Endodermal cell (in vitro differentiated cells): ENCODE data around the gene ANKS3. TPM values are rescaled to one million over a fixed set of nuclear protein-coding genes. Genes with fewer than 3 reads are reported as not detected.

Experiments used
- DNase-seq: peaks from one replicate; pipeline ENCODE4 v3.0.0-alpha.2; 2017
- H3K27ac ChIP-seq: 2 replicates; pipeline ENCODE4 v1.5.1; 2013; ENCODE audit warnings: mild to moderate bottlenecking, low read depth, low read length, moderate library complexity
- H3K27me3 ChIP-seq: 2 replicates; pipeline ENCODE4 v1.6.1; 2013; ENCODE audit warnings: mild to moderate bottlenecking, low read length, moderate library complexity; ENCODE audit not compliant: insufficient read depth, control insufficient read depth, poor library complexity, severe bottlenecking
- H3K36me3 ChIP-seq: 2 replicates; pipeline ENCODE4 v1.7.0; 2013; ENCODE audit warnings: mild to moderate bottlenecking, low read length, moderate library complexity; ENCODE audit not compliant: control insufficient read depth, insufficient read depth
- H3K4me1 ChIP-seq: one replicate; pipeline ENCODE4 v1.7.0; 2013; ENCODE audit warnings: low read length; ENCODE audit not compliant: control insufficient read depth, insufficient read depth
- H3K4me3 ChIP-seq: 2 replicates; pipeline ENCODE4 v1.5.1; 2013; ENCODE audit warnings: mild to moderate bottlenecking, low read length, moderate library complexity
- H3K9ac ChIP-seq: 2 replicates; pipeline ENCODE4 v1.6.1; 2013; ENCODE audit warnings: mild to moderate bottlenecking, low read length, moderate library complexity; ENCODE audit not compliant: poor library complexity, severe bottlenecking; ENCODE audit errors: extremely low read depth
- H3K9me3 ChIP-seq: 2 replicates; pipeline ENCODE4 v1.6.1; 2013; ENCODE audit warnings: mild to moderate bottlenecking, low read length, moderate library complexity; ENCODE audit not compliant: control insufficient read depth
- H3K27ac Mint-ChIP-seq: 2 replicates; pipeline ENCODE4 v1.8.0; 2020; ENCODE audit warnings: mixed read lengths
- H3K27me3 Mint-ChIP-seq: 2 replicates; pipeline ENCODE4 v1.8.0; 2021; ENCODE audit warnings: mild to moderate bottlenecking, mixed read lengths; ENCODE audit not compliant: insufficient read depth
- H3K36me3 Mint-ChIP-seq: 2 replicates; pipeline ENCODE4 v1.8.0; 2020; ENCODE audit warnings: low read depth, mixed read lengths
- H3K4me1 Mint-ChIP-seq: 2 replicates; pipeline ENCODE4 v1.8.0; 2020; ENCODE audit warnings: mixed read lengths
- H3K4me3 Mint-ChIP-seq: 2 replicates; pipeline ENCODE4 v1.8.0; 2020; ENCODE audit warnings: mild to moderate bottlenecking, moderate library complexity, mixed read lengths
- H3K9me3 Mint-ChIP-seq: 2 replicates; pipeline ENCODE4 v1.8.0; 2020; ENCODE audit warnings: mild to moderate bottlenecking, mixed read lengths
- CTCF ChIP-seq: fragments of 200-600 bp; sonication (generic); conservative IDR thresholded peaks from 2 replicates; pipeline ENCODE4 v1.5.0; 2021; ENCODE audit warnings: antibody characterized with exemption, mild to moderate bottlenecking
- WGBS, 2 experiments: methylation state at CpG; one replicate each; pipeline versions ENCODE4 v1.1.5 to v1.1.7; 2013; ENCODE audit warnings: missing lambda C conversion rate in 2 of 2, mixed read lengths in 1 of 2; ENCODE audit not compliant: insufficient coverage in 1 of 2, insufficient read length in 1 of 2; 5-methylcytosine and 5-hydroxymethylcytosine counted together
- total RNA-seq, 2 donors: library from RNA; stranded (reverse); fragmentation: NEBNext Ultra II Directional in 1 of 2; extraction: Animal tissue kit (Norgen Biotek cat#: 25700) in 1 of 2; gene quantifications; 2 replicates in 1 of 2; 3 replicates in 1 of 2; pipeline ENCODE4 v1.2.1, GENCODE V29; 2021

The ANKS3 gene
- total RNA-seq, 2 donors from 2014 or later: 32.4 to 41.0 TPM

- H3K9me3 ChIP-seq: no peaks in the 10 kb centered on the region
- no peaks in the 10 kb centered on the region for H3K36me3 Mint-ChIP-seq
- peaks cover 16% of the 10 kb centered on the region for H3K4me1 Mint-ChIP-seq
- H3K36me3 ChIP-seq: no peaks in the 10 kb centered on the region
- TF ChIP-seq CTCF: no peak
- H3K27me3 ChIP-seq: no peaks in the 10 kb centered on the region
- WGBS, 2 experiments: 80 to 100% methylated on average over 1 to 3 of the region's 3 CpGs
- no peak overlapping the region for H3K27ac Mint-ChIP-seq
- H3K4me3 Mint-ChIP-seq: no peak overlapping the region
- no peaks in the 10 kb centered on the region for H3K27me3 Mint-ChIP-seq
- H3K9me3 Mint-ChIP-seq: no peaks in the 10 kb centered on the region
- no peak overlapping the region for H3K27ac ChIP-seq
- H3K4me1 ChIP-seq: peaks cover 3% of the 10 kb centered on the region
- no peak overlapping the region for H3K4me3 ChIP-seq
- no peak for DNase-seq
- no peak overlapping the region for H3K9ac ChIP-seq
Measured at GRCh38 chr16:4771646-4772045, 37.6 kb upstream of the ANKS3 start.

DNA sequence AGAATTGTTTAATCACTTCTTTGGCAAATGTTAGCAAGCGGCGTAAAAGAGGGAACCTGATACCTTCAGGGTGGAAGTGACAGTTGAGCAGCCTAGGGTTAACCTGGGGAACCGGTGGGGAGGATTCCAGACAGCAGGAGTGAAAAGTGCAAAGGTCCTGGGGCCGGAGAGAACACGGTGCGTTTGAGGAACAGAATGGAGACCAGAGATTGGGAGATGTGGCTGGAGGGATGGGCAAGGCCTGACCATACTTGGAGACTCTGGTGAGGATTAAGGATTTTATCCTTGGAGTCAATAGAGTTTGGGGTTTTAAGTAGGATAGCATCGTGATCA, 35.2 kb upstream of the ANKS3 start:
- no peak for TF ChIP-seq CTCF
- no peaks in the 10 kb centered on the region for H3K27me3 ChIP-seq
- H3K9me3 ChIP-seq: no peaks in the 10 kb centered on the region
- peak overlapping the region; percentile 57 for H3K27ac Mint-ChIP-seq
- peak overlapping the region; percentile 73 for H3K4me3 ChIP-seq
- DNase-seq: no peak
- WGBS, 2 experiments: 88 to 91% methylated on average over 7 of the region's 7 CpGs
- peaks cover 8% of the 10 kb centered on the region for H3K36me3 Mint-ChIP-seq
- H3K4me1 ChIP-seq: no peaks in the 10 kb centered on the region
- H3K9me3 Mint-ChIP-seq: no peaks in the 10 kb centered on the region
- peaks cover 7% of the 10 kb centered on the region for H3K36me3 ChIP-seq
- no peak overlapping the region for H3K27ac ChIP-seq
- peaks cover 21% of the 10 kb centered on the region for H3K4me1 Mint-ChIP-seq
- no peak overlapping the region for H3K9ac ChIP-seq
- H3K27me3 Mint-ChIP-seq: no peaks in the 10 kb centered on the region
- H3K4me3 Mint-ChIP-seq: peak overlapping the region; percentile 76

DNA sequence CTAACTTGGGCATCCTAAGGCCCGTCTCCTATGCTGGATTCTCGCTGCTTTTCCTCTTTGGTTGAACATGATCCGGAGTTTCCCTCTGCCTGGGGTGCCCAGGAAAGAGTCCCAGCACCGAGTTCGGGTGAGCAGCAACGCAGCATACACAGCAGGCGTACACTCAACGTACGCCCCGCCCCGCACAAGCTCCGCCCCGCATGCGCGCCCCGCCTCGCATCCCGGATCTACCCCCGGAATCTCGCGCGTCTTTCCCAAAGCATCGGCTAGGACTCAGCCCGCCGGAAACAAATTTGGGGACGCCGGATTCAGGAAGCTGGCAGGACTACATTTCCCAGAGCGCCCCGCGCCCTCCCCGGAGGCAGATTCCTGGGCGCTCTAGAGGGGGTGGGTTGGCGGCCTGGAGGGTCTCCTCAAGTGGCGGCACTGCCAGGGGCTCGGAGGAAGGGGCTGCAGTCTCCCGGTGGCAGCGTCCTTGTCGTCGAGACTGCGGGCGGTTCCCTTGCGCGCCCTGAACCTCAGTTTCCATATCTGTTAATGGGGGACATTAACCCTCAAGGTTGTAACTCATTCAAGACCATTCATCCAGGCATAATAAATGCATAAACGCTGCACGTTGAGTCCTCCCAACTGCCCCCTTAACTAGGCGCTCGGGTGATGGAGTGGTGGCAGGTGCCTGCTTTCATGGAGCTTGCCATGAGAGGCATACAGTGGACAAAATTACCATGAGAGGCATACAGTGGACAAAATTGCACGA, 34.7 kb upstream of the ANKS3 start:
- H3K9ac ChIP-seq: no peak overlapping the region
- Mint-ChIP-seq H3K36me3 (peaks cover 13% of the 10 kb centered on the region), H3K9me3 (no peaks in the 10 kb centered on the region), H3K4me3 (peak overlapping the region; percentile 76), H3K27ac (peak overlapping the region; percentile 95), H3K4me1 (peaks cover 18% of the 10 kb centered on the region), H3K27me3 (no peaks in the 10 kb centered on the region)
- H3K4me3 ChIP-seq: peak overlapping the region; percentile 78
- no peaks in the 10 kb centered on the region for H3K4me1 ChIP-seq
- no peak for TF ChIP-seq CTCF
- peak; percentile 99 for DNase-seq
- peaks cover 12% of the 10 kb centered on the region for H3K36me3 ChIP-seq
- H3K27ac ChIP-seq: no peak overlapping the region
- H3K27me3 ChIP-seq: no peaks in the 10 kb centered on the region
- WGBS, 2 experiments: 9 to 26% methylated on average over 23 to 48 of the region's 48 CpGs
- H3K9me3 ChIP-seq: no peaks in the 10 kb centered on the region
